Measurements from ENCODE around the gene ZSWIM5. TPM values are rescaled to one million over a fixed set of nuclear protein-coding genes. Genes with fewer than 3 reads are reported as not detected.

ZSWIM5 gene
- total and polyA plus RNA-seq, 9 of the 15 experiments (the other 6 are each of a cell fraction or from before 2014, with no cell fraction given) = under 0.01 to 0.07 (median 0.03) TPM; not detected in 3

- Histone ChIP-seq H4K20me1 (replicated peaks; ENCODE audit: control insufficient read depth, insufficient read depth, low read length) (peaks cover 11% of the 10 kb centered on the region; the same call in 1 of the 2 replicates), H3K79me2 (ENCODE audit: control insufficient read depth, insufficient read depth, low read length) (peaks cover 25% of the 10 kb centered on the region), H3K9ac (ENCODE audit: insufficient read depth in 1 of 2, low read depth in 2 of 2, low read length in 2 of 2) (no peak overlapping the region; a peak in 1 of 4 replicates), H3K4me1 (replicated peaks in 1 of 2; ENCODE audit: control insufficient read depth in 2 of 2, insufficient read depth in 2 of 2, low read length in 2 of 2) (peaks cover 12 to 24% of the 10 kb centered on the region in 2 experiments), H3K4me3 (no peak overlapping the region), H3K27me3 (ENCODE audit: control insufficient read depth in 2 of 2, insufficient read depth in 2 of 2, low read length in 2 of 2) (no peaks in the 10 kb centered on the region), H3K27ac (ENCODE audit: extremely low read depth, low read depth, low read length) (no peak overlapping the region), H3K36me3 (ENCODE audit: control insufficient read depth, insufficient read depth, low read length) (peaks cover 77% of the 10 kb centered on the region), H2AFZ (ENCODE audit: low read depth, low read length) (no peak overlapping the region), H3K9me3 (replicated peaks; ENCODE audit: control insufficient read depth, insufficient read depth, low read depth, low read length) (no peaks in the 10 kb centered on the region), H3K9me1 (ENCODE audit: control insufficient read depth, insufficient read depth, low read length) (peaks cover 6% of the 10 kb centered on the region), H3K4me2 (ENCODE audit: insufficient read depth, low read length) (no peak overlapping the region)
- DNase-seq (ENCODE audit: extremely low read depth in 1 of 4, low spot score in 3 of 4) = peak in 1 of 4 experiments; percentile 5
- TF ChIP-seq RBFOX2 (IDR thresholded peaks at IDR 0.05; ENCODE audit: low read depth, low read length) (0 out of 2 replicates have a peak, but pooled peaks have one; percentile 14), TEAD1 (CRISPR knock-in tag; IDR thresholded peaks at IDR 0.05) (no peak), SMARCC2 (IDR thresholded peaks at IDR 0.05; ENCODE audit: low read depth) (no peak)
- BruUV-seq (replicated peaks) = no TSS peak
- in situ Hi-C loops (cut with MboI) = no loop called here
- ChIA-PET CTCF (ENCODE audit: low intra/inter-chr PET ratio) (no interaction called here), POLR2A (interaction anchor here (0.5 to 2.8 kb wide), 5 partner anchors 10 to 634 kb away, joined by 3 to 10 read pairs (median 3); no protein-coding TSS in a partner anchor)
- no peak for ATAC-seq
- FAIRE-seq = no peak
- intact Hi-C loops (cut with micrococcal nuclease) = no loop called here
- WGBS (ENCODE audit: insufficient coverage, low coverage, missing lambda C conversion rate) = 91% methylated on average over 11 of the region's 11 CpGs
These were observed 199.1 kb downstream of the ZSWIM5 start for GRCh38 chr1:45007311-45007710.

GRCh38 chr1:45005761-45006160, 200.6 kb downstream of the ZSWIM5 start:
- intact Hi-C loops (cut with micrococcal nuclease) = no loop called here
- FAIRE-seq = no peak
- no TSS peak for BruUV-seq (replicated peaks)
- H3K79me2 ChIP-seq (ENCODE audit: control insufficient read depth, insufficient read depth, low read length) = peaks cover 16% of the 10 kb centered on the region
- peaks cover 85% of the 10 kb centered on the region for H3K36me3 ChIP-seq (ENCODE audit: control insufficient read depth, insufficient read depth, low read length)
- ChIA-PET CTCF (ENCODE audit: low intra/inter-chr PET ratio) (no interaction called here), POLR2A (interaction anchor here (0.5 to 2.8 kb wide), 11 partner anchors 9 to 322 kb away, joined by 3 to 10 read pairs (median 4); partner anchors contain the start of gene EIF2B3)
- no peak for ATAC-seq
- 89% methylated on average over 5 of the region's 6 CpGs for WGBS (ENCODE audit: insufficient coverage, low coverage, missing lambda C conversion rate)
- no peaks in the 10 kb centered on the region for H3K27me3 ChIP-seq (ENCODE audit: control insufficient read depth in 2 of 2, insufficient read depth in 2 of 2, low read length in 2 of 2)
- DNase-seq (ENCODE audit: extremely low read depth in 1 of 4, low spot score in 3 of 4) = peak in 1 of 4 experiments; percentile 9
- H3K9me1 ChIP-seq (ENCODE audit: control insufficient read depth, insufficient read depth, low read length) = peaks cover 6% of the 10 kb centered on the region
- in situ Hi-C loops (cut with MboI) = no loop called here
- no peak overlapping the region for H3K9ac ChIP-seq (ENCODE audit: insufficient read depth in 1 of 2, low read depth in 2 of 2, low read length in 2 of 2)
- H3K9me3 ChIP-seq (replicated peaks; ENCODE audit: control insufficient read depth, insufficient read depth, low read depth, low read length) = no peaks in the 10 kb centered on the region
- H3K4me2 ChIP-seq (ENCODE audit: insufficient read depth, low read length) = no peak overlapping the region
- no peak overlapping the region for H3K27ac ChIP-seq (ENCODE audit: extremely low read depth, low read depth, low read length)
- H3K4me1 ChIP-seq (replicated peaks in 1 of 2; ENCODE audit: control insufficient read depth in 2 of 2, insufficient read depth in 2 of 2, low read length in 2 of 2) = peaks cover 7 to 14% of the 10 kb centered on the region in 2 experiments
- peaks cover 11% of the 10 kb centered on the region; the same call in 1 of the 2 replicates for H4K20me1 ChIP-seq (replicated peaks; ENCODE audit: control insufficient read depth, insufficient read depth, low read length)
- no peak overlapping the region for H3K4me3 ChIP-seq
- H2AFZ ChIP-seq (ENCODE audit: low read depth, low read length) = no peak overlapping the region
- TF ChIP-seq E4F1 (CRISPR knock-in tag; IDR thresholded peaks at IDR 0.05; ENCODE audit: borderline replicate concordance) = no peak
- TF ChIP-seq EP400 (IDR thresholded peaks at IDR 0.05) = no peak
- no peak for TF ChIP-seq SMARCE1 (IDR thresholded peaks at IDR 0.05)
- TF ChIP-seq TAF15 (IDR thresholded peaks at IDR 0.05; ENCODE audit: low read depth, low read length) = no peak
- no peak for TF ChIP-seq ZSCAN32 (CRISPR knock-in tag; IDR thresholded peaks at IDR 0.05)
- no peak for TF ChIP-seq CHD4 (IDR thresholded peaks at IDR 0.05; ENCODE audit: insufficient read depth, insufficient replicate concordance, low read depth, low read length, poor library complexity, severe bottlenecking)
- no peak for TF ChIP-seq COPS2 (conservative IDR thresholded peaks at IDR 0.05)
- no peak for TF ChIP-seq NR1H2 (CRISPR knock-in tag; IDR thresholded peaks at IDR 0.05)
- TF ChIP-seq KLF13 (tag; IDR thresholded peaks at IDR 0.05; ENCODE audit: borderline replicate concordance, low read depth) = no peak
- no peak for TF ChIP-seq MCM2 (IDR thresholded peaks at IDR 0.05; ENCODE audit: low read depth)
